Astrocyte (in vitro differentiated cells and primary cell): ENCODE data around the gene ZNF81.

Experiments
- CTCF ChIP-seq: IDR thresholded peaks from 2 replicates; pipeline ENCODE4 v1.5.1; 2011; ENCODE audit warnings: low read depth, mild to moderate bottlenecking, inconsistent platforms, low read length, moderate library complexity; ENCODE audit not compliant: insufficient read depth
- EZH2 ChIP-seq: IDR thresholded peaks from 2 replicates; pipeline ENCODE4 v1.6.1; 2012; ENCODE audit warnings: mild to moderate bottlenecking, low read length, inconsistent platforms; ENCODE audit not compliant: insufficient read depth

- TF ChIP-seq CTCF = no peak
- no peak for TF ChIP-seq EZH2
Observed at GRCh38 chrX:47804315-47804714, 32.4 kb upstream of the ZNF81 start.
